ENCODE results near the gene MGP.

DNA sequence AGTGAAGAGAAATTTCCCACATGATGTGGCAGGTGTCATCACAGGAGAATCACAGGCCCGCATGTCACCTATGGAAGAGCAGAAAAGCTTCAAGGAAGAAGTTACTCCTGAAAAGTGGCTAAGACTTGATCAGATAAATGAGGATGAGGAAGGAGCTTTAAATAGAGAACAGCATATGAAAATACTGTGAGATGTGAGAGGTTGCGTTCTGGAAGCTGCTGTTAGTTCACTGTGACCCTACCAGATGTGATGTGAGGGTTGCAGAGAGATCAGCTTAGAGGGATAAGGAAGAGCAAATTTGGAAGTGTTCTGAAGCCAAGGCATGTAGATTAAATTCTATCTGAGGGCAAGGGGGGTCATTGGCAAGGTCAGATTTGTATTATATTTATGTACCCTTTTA lies 35.6 kb upstream of the MGP start:
- TF ChIP-seq, protein P1, sequence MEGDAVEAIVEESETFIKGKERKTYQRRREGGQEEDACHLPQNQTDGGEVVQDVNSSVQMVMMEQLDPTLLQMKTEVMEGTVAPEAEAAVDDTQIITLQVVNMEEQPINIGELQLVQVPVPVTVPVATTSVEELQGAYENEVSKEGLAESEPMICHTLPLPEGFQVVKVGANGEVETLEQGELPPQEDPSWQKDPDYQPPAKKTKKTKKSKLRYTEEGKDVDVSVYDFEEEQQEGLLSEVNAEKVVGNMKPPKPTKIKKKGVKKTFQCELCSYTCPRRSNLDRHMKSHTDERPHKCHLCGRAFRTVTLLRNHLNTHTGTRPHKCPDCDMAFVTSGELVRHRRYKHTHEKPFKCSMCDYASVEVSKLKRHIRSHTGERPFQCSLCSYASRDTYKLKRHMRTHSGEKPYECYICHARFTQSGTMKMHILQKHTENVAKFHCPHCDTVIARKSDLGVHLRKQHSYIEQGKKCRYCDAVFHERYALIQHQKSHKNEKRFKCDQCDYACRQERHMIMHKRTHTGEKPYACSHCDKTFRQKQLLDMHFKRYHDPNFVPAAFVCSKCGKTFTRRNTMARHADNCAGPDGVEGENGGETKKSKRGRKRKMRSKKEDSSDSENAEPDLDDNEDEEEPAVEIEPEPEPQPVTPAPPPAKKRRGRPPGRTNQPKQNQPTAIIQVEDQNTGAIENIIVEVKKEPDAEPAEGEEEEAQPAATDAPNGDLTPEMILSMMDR (IDR thresholded peaks at IDR 0.05): no peak
- TF ChIP-seq POLR2AphosphoS5 (IDR thresholded peaks at IDR 0.05): no peak
